ENCODE results near the gene AP1AR.
A peak's percentile ranks its signal among the peaks of the same experiment; 100 is the strongest.

GRCh38 chr4:112214390-112215264 is 17.0 kb upstream of the AP1AR start:
- TF ChIP-seq CTCF (IDR thresholded peaks at IDR 0.05) (peak in 5 of 7 experiments; percentile 14 to 57 (median 44)), POLR2A (IDR thresholded peaks at IDR 0.05) (no peak), POLR2AphosphoS5 (IDR thresholded peaks at IDR 0.05) (no peak)

Data from stomach (tissue), 4 donors.